ENCODE data around the gene ZSCAN22. TPM values are rescaled to one million over a fixed set of nuclear protein-coding genes. Genes with fewer than 3 reads are reported as not detected.

Gene ZSCAN22
- total and polyA plus RNA-seq, 2 experiments from 2014 or later = 0.86 to 2.9 TPM

DNA sequence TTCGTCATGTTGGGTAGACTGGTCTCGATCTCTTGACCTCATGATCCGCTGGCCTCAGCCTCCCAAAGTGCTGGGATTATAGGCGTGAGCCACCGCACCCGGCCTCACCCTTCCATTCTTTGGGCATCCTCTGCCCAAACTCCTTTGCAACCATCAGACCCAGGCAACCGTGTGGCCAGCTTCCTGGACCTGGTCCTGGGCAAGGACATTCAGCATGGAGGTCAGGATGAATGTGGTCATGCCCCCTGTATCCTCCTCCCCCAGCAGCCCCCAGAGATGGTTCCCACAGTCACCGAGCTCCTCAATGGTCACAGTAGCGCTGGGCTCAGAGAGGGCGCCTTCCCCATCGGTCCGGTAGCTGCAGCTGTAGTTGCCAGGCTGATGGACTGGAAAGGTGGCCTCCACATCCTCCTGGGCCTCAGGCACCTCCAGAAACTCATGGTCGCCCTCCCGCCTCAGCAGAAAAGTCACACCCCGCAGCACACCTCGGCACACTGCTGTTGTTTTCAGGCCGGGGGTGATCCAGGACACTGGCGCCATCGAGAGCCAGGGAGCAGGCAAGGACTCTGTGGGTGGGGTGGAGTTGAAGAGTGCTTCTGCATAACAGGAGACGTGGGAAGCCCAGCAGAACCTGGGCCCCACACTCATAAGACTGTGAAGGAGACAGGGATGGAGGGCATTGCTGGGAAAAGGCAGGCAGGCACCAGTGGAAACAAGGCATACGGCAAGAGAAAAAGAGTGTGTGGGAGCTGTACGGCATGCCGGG, 25.4 kb downstream of the ZSCAN22 start:
- Mint-ChIP-seq H3K4me1 (peaks cover 3% of the 10 kb centered on the region; the same call in 2 of the 3 replicates), H3K36me3 (ENCODE audit: low read depth) (no peaks in the 10 kb centered on the region; the same call in 2 of the 3 replicates), H3K27ac (no peak overlapping the region), H3K9me3 (no peaks in the 10 kb centered on the region), H3K27me3 (ENCODE audit: insufficient read depth, low read depth, poor library complexity) (peaks cover 9% of the 10 kb centered on the region), H3K4me3 (no peak overlapping the region; the same call in 2 of the 3 replicates)
- H3K36me3 ChIP-seq (ENCODE audit: insufficient read depth) = no peaks in the 10 kb centered on the region
- H3K4me3 ChIP-seq = no peak overlapping the region
- H3K27ac ChIP-seq (ENCODE audit: low read depth) = no peak overlapping the region
- no peak overlapping the region for H3K4me2 ChIP-seq
- DNase-seq (ENCODE audit: low spot score) (no peak), ATAC-seq (no peak)
- H3K79me2 ChIP-seq (replicated peaks; ENCODE audit: insufficient read depth) = no peaks in the 10 kb centered on the region
- TF ChIP-seq, protein P1, sequence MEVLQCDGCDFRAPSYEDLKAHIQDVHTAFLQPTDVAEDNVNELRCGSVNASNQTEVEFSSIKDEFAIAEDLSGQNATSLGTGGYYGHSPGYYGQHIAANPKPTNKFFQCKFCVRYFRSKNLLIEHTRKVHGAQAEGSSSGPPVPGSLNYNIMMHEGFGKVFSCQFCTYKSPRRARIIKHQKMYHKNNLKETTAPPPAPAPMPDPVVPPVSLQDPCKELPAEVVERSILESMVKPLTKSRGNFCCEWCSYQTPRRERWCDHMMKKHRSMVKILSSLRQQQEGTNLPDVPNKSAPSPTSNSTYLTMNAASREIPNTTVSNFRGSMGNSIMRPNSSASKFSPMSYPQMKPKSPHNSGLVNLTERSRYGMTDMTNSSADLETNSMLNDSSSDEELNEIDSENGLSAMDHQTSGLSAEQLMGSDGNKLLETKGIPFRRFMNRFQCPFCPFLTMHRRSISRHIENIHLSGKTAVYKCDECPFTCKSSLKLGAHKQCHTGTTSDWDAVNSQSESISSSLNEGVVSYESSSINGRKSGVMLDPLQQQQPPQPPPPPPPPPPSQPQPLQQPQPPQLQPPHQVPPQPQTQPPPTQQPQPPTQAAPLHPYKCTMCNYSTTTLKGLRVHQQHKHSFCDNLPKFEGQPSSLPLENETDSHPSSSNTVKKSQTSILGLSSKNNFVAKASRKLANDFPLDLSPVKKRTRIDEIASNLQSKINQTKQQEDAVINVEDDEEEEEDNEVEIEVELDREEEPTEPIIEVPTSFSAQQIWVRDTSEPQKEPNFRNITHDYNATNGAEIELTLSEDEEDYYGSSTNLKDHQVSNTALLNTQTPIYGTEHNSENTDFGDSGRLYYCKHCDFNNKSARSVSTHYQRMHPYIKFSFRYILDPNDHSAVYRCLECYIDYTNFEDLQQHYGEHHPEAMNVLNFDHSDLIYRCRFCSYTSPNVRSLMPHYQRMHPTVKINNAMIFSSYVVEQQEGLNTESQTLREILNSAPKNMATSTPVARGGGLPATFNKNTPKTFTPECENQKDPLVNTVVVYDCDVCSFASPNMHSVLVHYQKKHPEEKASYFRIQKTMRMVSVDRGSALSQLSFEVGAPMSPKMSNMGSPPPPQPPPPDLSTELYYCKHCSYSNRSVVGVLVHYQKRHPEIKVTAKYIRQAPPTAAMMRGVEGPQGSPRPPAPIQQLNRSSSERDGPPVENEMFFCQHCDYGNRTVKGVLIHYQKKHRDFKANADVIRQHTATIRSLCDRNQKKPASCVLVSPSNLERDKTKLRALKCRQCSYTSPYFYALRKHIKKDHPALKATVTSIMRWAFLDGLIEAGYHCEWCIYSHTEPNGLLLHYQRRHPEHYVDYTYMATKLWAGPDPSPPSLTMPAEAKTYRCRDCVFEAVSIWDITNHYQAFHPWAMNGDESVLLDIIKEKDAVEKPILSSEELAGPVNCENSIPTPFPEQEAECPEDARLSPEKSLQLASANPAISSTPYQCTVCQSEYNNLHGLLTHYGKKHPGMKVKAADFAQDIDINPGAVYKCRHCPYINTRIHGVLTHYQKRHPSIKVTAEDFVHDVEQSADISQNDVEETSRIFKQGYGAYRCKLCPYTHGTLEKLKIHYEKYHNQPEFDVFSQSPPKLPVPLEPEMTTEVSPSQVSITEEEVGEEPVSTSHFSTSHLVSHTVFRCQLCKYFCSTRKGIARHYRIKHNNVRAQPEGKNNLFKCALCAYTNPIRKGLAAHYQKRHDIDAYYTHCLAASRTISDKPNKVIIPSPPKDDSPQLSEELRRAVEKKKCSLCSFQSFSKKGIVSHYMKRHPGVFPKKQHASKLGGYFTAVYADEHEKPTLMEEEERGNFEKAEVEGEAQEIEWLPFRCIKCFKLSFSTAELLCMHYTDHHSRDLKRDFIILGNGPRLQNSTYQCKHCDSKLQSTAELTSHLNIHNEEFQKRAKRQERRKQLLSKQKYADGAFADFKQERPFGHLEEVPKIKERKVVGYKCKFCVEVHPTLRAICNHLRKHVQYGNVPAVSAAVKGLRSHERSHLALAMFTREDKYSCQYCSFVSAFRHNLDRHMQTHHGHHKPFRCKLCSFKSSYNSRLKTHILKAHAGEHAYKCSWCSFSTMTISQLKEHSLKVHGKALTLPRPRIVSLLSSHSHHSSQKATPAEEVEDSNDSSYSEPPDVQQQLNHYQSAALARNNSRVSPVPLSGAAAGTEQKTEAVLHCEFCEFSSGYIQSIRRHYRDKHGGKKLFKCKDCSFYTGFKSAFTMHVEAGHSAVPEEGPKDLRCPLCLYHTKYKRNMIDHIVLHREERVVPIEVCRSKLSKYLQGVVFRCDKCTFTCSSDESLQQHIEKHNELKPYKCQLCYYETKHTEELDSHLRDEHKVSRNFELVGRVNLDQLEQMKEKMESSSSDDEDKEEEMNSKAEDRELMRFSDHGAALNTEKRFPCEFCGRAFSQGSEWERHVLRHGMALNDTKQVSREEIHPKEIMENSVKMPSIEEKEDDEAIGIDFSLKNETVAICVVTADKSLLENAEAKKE (CRISPR knock-in tag; IDR thresholded peaks at IDR 0.05) = no peak
- TF ChIP-seq EZH2phosphoT487 (IDR thresholded peaks at IDR 0.05; ENCODE audit: unreplicated experiment) = no peak
- no peak for TF ChIP-seq NANOG (IDR thresholded peaks at IDR 0.05; ENCODE audit: borderline replicate concordance)
- TF ChIP-seq ZNF114 (CRISPR knock-in tag; IDR thresholded peaks at IDR 0.05) = no peak
- TF ChIP-seq CREB1 (CRISPR knock-in tag; IDR thresholded peaks at IDR 0.05; ENCODE audit: low read depth) = no peak
- no peak for TF ChIP-seq ZNF331 (CRISPR knock-in tag; IDR thresholded peaks at IDR 0.05; ENCODE audit: low read depth)
- TF ChIP-seq STAT1 (IDR thresholded peaks at IDR 0.05; ENCODE audit: unreplicated experiment) = no peak
- TF ChIP-seq POLR2AphosphoS5 (IDR thresholded peaks at IDR 0.05; ENCODE audit: low read depth) = no peak
- TF ChIP-seq, protein P2, sequence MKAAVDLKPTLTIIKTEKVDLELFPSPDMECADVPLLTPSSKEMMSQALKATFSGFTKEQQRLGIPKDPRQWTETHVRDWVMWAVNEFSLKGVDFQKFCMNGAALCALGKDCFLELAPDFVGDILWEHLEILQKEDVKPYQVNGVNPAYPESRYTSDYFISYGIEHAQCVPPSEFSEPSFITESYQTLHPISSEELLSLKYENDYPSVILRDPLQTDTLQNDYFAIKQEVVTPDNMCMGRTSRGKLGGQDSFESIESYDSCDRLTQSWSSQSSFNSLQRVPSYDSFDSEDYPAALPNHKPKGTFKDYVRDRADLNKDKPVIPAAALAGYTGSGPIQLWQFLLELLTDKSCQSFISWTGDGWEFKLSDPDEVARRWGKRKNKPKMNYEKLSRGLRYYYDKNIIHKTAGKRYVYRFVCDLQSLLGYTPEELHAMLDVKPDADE (IDR thresholded peaks at IDR 0.05) = no peak
- no peak for TF ChIP-seq EZH2 (IDR thresholded peaks at IDR 0.05; ENCODE audit: low read depth, unreplicated experiment)
- TF ChIP-seq CTCF (conservative IDR thresholded peaks at IDR 0.05; ENCODE audit: low read depth in 2 of 2) = no peak
- H3K27me3 ChIP-seq (ENCODE audit: insufficient read depth) = peaks cover 48% of the 10 kb centered on the region
- no peaks in the 10 kb centered on the region; the same call in 1 of the 2 replicates for H3K4me1 ChIP-seq (ENCODE audit: insufficient read depth)
- peaks cover 10% of the 10 kb centered on the region for H3F3A ChIP-seq (replicated peaks; ENCODE audit: low read depth)
- H3K9me2 ChIP-seq (ENCODE audit: insufficient read depth) = no peaks in the 10 kb centered on the region
- H2AFZ ChIP-seq = no peak overlapping the region
- no peaks in the 10 kb centered on the region; the same call in 1 of the 2 replicates for H4K20me1 ChIP-seq (replicated peaks; ENCODE audit: insufficient read depth)

All from GM23338 (cell line).